ACC112 (cell line): ENCODE measurements around the gene DCTPP1.
"Not testable (repeated sequence)": the region's sequence is repeated elsewhere in the genome, so short reads cannot be mapped to it uniquely, and the experiment has no call there.

Experiments
- H2AFZ ChIP-seq: fragments of 200-600 bp; sonication (generic); one replicate; pipeline ENCODE4 v1.6.0; 2017; ENCODE audit warnings: antibody characterized with exemption, low read length; ENCODE audit not compliant: unreplicated experiment
- H3K27ac ChIP-seq: fragments of 200-600 bp; sonication (generic); 2 replicates; pipeline ENCODE4 v1.5.1; 2014; ENCODE audit warnings: low read depth, mild to moderate bottlenecking, antibody characterized with exemption, low read length, moderate library complexity
- H3K27me3 ChIP-seq: fragments of 200-600 bp; sonication (generic); 2 replicates; pipeline ENCODE4 v1.6.1; 2014; ENCODE audit warnings: mild to moderate bottlenecking, antibody characterized with exemption, low read length, moderate library complexity, mixed read lengths; ENCODE audit not compliant: insufficient read depth
- H3K36me3 ChIP-seq: fragments of 200-600 bp; sonication (generic); 2 replicates; pipeline ENCODE4 v1.6.1; 2016; ENCODE audit warnings: mild to moderate bottlenecking, antibody characterized with exemption, low read length, moderate library complexity, mixed read lengths; ENCODE audit not compliant: insufficient read depth
- H3K4me1 ChIP-seq: fragments of 200-600 bp; sonication (generic); one replicate; pipeline ENCODE4 v1.6.1; 2016; ENCODE audit warnings: low read length, mixed read lengths; ENCODE audit not compliant: insufficient read depth, unreplicated experiment, control insufficient read depth
- H3K4me3 ChIP-seq: fragments of 200-600 bp; sonication (generic); 2 replicates; pipeline ENCODE4 v1.5.1; 2014; ENCODE audit warnings: mild to moderate bottlenecking, low read depth, low read length
- H3K79me2 ChIP-seq: fragments of 200-600 bp; sonication (generic); one replicate; pipeline ENCODE4 v1.6.0; 2016; ENCODE audit warnings: low read length; ENCODE audit not compliant: control insufficient read depth, unreplicated experiment, insufficient read depth

Gene DCTPP1

DNA sequence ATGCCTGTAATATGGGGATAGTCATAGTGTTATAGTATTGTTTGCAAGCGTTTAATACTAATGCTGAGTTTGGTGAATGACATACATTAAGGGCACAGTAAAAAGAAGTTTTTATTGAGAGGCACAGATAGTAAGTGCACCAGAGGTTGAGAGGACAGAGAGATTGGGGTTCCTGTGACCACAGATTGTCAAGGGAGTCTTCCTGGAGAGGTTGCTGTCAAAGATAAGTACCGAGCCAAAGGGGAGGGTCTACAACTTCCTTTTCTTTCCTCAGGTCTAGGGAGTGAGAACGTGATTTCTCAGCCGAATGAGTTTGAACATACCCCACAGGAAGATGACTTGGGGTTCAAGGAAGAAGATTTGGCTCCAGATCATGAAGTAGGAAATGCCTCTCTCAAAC, 32.8 kb downstream of the DCTPP1 start:
- no peak overlapping the region for H3K27ac ChIP-seq
- no peak overlapping the region for H2AFZ ChIP-seq
- H3K36me3 ChIP-seq: no peaks in the 10 kb centered on the region
- peaks cover 4% of the 10 kb centered on the region for H3K79me2 ChIP-seq
- H3K4me3 ChIP-seq: no peak overlapping the region
- H3K4me1 ChIP-seq: peaks cover 14% of the 10 kb centered on the region
- H3K27me3 ChIP-seq: no peaks in the 10 kb centered on the region

GRCh38 chr16:30396627-30397026, 33.2 kb downstream of the DCTPP1 start:
- Histone ChIP-seq H3K4me3 (peak overlapping the region; percentile 99), H3K4me1 (peaks cover 14% of the 10 kb centered on the region)
- H2AFZ ChIP-seq, H3K27me3 ChIP-seq, H3K36me3 ChIP-seq, H3K79me2 ChIP-seq, H3K27ac ChIP-seq: not testable (repeated sequence)

DNA sequence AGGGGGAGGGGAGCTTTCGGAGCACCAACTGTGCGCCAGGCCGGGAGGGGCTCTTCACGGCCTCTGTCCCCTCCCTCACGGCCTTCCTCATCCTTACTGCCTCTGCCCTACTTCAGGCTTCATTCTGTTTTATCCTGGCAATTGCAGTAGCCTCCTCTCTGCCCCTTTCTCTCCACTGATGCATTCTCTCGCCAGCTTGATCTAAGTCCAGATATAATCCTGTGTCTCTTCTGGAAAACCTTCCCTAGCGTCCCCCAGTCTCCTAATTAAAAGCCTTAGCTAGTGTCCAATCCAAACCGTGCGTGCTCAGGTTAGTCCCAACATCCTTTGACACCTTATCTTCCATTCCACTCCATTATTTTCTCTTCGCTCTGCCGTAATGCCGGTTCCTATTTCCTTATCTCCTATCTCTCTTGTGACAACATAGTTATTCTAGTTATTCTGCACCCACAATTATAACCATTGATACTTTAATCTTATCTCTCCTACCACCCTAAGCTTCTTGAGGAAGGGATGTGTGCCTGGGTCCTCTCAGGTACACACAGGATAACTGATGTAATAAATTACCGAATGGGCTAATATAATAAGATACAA, 33.7 kb downstream of the DCTPP1 start:
- no peak overlapping the region for H2AFZ ChIP-seq
- H3K4me3 ChIP-seq: peak overlapping the region; percentile 99

DNA sequence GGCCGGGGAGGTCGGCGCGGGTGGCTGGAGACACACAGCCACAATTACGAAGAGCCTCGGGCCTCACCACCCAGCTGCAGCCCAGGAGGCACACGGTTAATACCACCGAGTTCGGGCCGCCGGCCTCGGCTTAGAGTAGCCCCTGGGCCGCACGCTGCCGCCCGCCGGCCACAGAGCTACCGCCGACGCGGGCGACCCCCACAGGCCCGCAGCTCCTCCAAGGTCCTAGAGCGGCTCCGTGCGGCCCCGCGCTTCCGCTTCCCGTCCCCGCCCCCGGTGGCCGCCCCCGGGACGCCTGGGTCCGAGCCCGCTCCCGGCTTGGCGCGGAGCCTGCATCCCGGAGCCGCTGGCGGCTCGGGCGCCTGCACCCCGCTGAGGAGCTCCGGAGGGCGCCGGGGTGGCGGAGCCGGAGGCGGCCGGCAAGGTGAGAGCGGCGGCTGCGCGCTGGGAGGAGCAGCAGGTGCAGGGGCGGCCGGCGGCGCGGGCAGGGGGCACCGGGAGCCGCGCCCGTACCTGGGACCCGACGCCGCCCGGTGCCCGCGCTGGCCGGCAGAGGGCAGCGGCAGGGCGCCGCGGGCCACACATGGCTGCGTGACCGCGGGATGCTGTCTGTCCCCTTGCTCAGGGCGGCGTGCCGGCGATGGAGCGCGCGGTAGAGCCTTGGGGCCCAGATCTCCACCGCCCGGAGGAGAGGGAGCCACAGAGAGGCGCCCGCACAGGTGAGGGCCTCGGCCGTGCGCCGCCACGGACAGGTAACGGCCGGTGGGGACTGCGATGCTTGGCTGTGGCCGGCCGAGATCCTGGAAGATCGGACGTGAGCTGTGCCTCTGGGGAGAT, 34.5 kb downstream of the DCTPP1 start, which contains the start of gene ZNF48:
Gene ZNF48 (plus strand): TSS at position 266 of the 837 bp plus-strand sequence. CDS start 375 bp downstream, at position 641.
- peaks cover 14% of the 10 kb centered on the region for H3K4me1 ChIP-seq

More for the DNA sequence above, 33.7 kb downstream of the DCTPP1 start:
- peaks cover 14% of the 10 kb centered on the region for H3K4me1 ChIP-seq
- H3K27ac ChIP-seq: no peak overlapping the region
- H3K36me3 ChIP-seq: no peaks in the 10 kb centered on the region
- H3K79me2 ChIP-seq: peaks cover 4% of the 10 kb centered on the region
- no peaks in the 10 kb centered on the region for H3K27me3 ChIP-seq

GRCh38 chr16:30394592-30395154, 35.2 kb downstream of the DCTPP1 start:
- H3K4me1 ChIP-seq: peaks cover 10% of the 10 kb centered on the region
- H2AFZ ChIP-seq: peak overlapping the region; percentile 84
- H3K27ac ChIP-seq: peak overlapping the region; percentile 57

More for the DNA sequence above, 34.5 kb downstream of the DCTPP1 start, which contains the start of gene ZNF48:
- peak within 1 kb of the TSS; percentile 57 for H3K27ac ChIP-seq
- H3K36me3 ChIP-seq: no peaks in the 10 kb centered on the region
- H3K79me2 ChIP-seq: peaks cover 4% of the 10 kb centered on the region
- H2AFZ ChIP-seq: peak within 1 kb of the TSS; percentile 84
- peak within 1 kb of the TSS; percentile 99 for H3K4me3 ChIP-seq
- no peaks in the 10 kb centered on the region for H3K27me3 ChIP-seq

DNA sequence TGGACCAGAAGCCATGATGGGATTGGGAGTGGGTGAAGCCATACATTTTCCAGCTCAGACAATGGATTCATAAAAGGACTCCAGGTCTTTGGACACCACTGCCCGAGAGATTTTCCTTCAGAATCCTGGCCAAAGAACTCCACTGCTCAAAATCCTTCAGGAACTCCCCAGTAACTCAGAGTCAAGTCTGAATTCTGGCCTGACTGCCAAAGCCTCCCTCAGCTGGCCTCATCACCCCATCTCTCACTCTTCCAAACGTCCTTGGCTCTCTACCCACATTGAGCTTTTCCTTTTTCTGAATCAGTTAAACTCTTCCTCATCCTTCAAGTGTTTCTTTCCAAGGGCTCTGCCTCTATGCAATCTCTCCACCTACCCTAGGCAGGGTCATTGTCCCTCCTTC, 46.3 kb downstream of the DCTPP1 start:
- Histone ChIP-seq H3K36me3 (no peaks in the 10 kb centered on the region), H3K79me2 (peaks cover 5% of the 10 kb centered on the region), H2AFZ (no peak overlapping the region), H3K4me3 (no peak overlapping the region), H3K27me3 (no peaks in the 10 kb centered on the region), H3K4me1 (no peaks in the 10 kb centered on the region), H3K27ac (no peak overlapping the region)

More at GRCh38 chr16:30394592-30395154, 35.2 kb downstream of the DCTPP1 start:
- peaks cover 4% of the 10 kb centered on the region for H3K79me2 ChIP-seq
- H3K36me3 ChIP-seq: no peaks in the 10 kb centered on the region
- H3K4me3 ChIP-seq: peak overlapping the region; percentile 99
- H3K27me3 ChIP-seq: no peaks in the 10 kb centered on the region

GRCh38 chr16:30382111-30382881, 47.5 kb downstream of the DCTPP1 start, which contains the start of gene SEPTIN1:
Gene SEPTIN1, minus strand, starts transcription at chr16:30382561. Its CDS starts 19 bp downstream, at chr16:30382542.
- Histone ChIP-seq H3K4me3 (no peak within 1 kb of the TSS), H3K4me1 (peaks cover 1% of the 10 kb centered on the region), H3K36me3 (no peaks in the 10 kb centered on the region), H3K27ac (no peak within 1 kb of the TSS), H3K27me3 (no peaks in the 10 kb centered on the region), H3K79me2 (peaks cover 5% of the 10 kb centered on the region), H2AFZ (no peak within 1 kb of the TSS)

DNA sequence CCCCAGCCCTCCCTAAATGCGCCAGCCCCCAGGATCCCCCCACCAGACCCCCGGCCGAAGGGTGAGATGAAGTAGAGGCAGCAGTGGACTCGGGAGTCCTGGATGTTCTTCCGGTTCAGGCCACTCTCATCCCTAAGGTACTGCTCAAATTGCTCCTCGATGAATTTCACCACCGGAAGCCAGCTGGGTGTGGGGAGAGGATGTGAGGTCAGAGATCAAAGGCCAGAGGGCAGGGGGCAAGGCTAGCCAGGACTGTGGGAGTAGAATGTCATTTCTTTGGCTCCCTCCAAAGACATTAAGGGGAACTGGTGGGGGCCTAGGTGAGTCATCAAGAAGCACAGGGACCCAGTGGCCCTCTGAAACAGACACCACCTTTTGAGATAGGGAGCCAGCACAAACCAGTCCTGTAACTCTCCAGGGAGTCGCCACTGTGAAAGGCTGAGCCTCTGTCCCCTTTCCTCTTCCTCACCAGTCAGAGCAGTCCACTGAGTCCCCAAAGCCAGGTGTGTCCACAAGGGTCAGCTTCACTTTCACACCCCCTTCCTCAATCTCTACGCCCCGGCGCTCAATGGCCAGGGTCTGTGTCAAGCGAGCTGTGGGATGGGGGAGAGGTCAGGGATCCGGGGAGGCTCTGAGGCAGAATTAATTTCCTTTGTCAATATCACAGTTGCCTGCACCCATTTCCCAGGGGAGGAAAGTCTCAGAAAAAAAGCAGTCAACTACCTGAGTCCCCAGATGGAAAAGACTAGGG, 48.4 kb downstream of the DCTPP1 start:
- Histone ChIP-seq H3K4me1 (peaks cover 6% of the 10 kb centered on the region), H3K27me3 (no peaks in the 10 kb centered on the region), H3K36me3 (no peaks in the 10 kb centered on the region), H3K27ac (no peak overlapping the region), H3K4me3 (no peak overlapping the region), H3K79me2 (peaks cover 5% of the 10 kb centered on the region), H2AFZ (no peak overlapping the region)

GRCh38 chr16:30380803-30381208, 49.0 kb downstream of the DCTPP1 start:
- peaks cover 5% of the 10 kb centered on the region for H3K79me2 ChIP-seq
- H3K36me3 ChIP-seq: no peaks in the 10 kb centered on the region
- H3K27ac ChIP-seq: no peak overlapping the region
- no peak overlapping the region for H2AFZ ChIP-seq
- no peak overlapping the region for H3K4me3 ChIP-seq
- H3K27me3 ChIP-seq: no peaks in the 10 kb centered on the region
- peaks cover 6% of the 10 kb centered on the region for H3K4me1 ChIP-seq
